Stimulated activated CD8-positive, alpha-beta memory T cell treated with anti-CD3 and anti-CD28 coated beads, Interleukin-12 subunit alpha, Interleukin-12 subunit beta, amount 100 ng/mL, for 24 hours (primary cell): Measurements from ENCODE around the gene TGM6.

Experiments used
- DNase-seq: peaks from one replicate; pipeline ENCODE4 v3.0.0-alpha.2; 2020; ENCODE audit errors: extremely low read depth

Gene TGM6

DNA sequence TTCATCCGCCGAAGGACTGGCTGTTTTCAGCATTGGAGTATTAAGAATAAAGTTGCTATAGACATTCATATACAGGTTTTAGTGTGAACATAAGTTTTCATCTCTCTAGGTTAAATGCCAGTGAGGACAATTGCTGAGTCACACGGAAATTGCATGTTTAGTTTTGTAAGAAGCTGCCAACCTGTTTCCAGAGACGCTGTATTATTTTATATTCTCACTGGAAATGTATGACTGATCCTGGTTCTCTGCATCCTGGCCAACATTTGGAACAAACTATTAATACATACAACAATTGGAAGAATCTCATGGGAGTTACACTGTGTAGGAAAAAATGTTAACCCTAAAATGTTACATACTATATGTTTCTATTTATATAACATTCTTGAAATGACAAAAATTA, 16.7 kb upstream of the TGM6 start:
- DNase-seq, result no peak

DNA sequence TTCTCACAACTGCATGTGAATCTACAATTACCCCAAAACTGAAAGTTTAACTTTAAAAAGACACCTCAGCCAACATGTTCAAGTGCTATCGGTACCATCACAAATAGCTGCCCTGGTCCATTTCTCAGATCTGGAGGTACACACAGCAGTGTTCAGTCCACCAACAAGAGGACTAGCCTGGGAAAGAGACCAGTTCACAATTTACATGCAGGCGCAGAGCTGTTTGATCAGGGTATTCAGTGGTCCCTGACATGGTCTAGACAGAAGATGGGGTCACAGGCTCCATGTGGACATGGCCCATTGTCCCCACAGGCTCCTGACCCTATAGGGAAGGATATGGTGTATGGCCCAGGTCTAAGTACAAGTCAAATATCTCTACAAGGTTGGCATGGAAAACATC, 15.6 kb upstream of the TGM6 start:
- DNase-seq, result no peak

DNA sequence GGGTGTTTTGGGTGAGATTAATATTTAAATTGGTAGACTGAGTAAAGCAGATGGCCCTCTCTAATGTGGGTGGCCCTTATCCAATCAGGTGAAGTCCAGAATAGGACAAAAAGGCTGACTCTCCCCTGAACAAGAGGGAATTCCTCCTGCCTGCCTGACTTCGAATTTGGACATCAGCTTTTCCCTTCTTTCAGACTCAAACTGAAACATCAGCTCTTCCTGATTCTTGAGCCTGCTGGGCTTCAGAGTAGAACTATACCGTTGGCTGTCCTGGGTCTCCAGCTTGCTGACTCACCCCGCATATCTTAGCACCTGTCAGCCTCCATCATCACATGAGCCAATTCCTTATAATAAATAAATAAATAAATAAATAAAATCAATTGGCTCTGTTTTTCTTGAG, 15.0 kb upstream of the TGM6 start:
- DNase-seq, result no peak

DNA sequence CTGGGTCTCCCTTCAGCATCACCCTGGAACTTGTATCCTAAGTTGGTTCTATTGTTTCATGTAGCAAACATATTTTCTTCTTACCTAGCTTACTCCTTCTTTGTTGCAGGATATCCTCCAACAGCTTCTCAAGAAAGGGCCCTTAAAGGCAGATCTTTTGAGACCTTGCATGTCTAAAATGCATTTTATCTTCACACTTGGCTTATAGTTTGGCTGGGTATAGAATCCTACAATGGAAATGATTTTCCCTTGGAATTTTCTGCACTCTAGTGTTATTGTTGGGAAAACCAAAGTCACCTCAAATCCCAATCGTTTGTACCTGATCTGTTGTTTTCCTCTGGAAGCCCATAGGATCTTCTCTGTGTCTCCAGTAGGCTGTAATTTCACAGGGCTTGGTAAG, 12.1 kb upstream of the TGM6 start:
- DNase-seq, result no peak

DNA sequence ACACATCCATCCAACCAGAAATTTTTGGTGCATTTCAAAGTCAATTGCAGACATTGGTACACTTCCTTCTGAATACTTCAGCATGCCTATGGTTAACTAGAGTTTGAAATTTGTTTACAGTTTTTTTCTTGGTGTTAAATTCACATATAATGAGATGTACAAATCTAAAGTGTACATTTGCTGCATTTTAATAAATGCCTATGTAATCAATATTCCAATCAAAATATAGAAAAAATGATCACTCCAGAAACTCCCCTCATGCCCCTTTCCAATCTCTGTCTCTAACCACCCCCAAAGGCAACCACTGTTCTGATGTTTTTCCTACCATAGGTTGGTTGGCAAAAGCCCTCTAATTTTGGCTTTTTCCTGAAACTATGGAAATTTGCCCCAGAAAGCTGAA, 7.6 kb upstream of the TGM6 start:
- DNase-seq, result no peak

DNA sequence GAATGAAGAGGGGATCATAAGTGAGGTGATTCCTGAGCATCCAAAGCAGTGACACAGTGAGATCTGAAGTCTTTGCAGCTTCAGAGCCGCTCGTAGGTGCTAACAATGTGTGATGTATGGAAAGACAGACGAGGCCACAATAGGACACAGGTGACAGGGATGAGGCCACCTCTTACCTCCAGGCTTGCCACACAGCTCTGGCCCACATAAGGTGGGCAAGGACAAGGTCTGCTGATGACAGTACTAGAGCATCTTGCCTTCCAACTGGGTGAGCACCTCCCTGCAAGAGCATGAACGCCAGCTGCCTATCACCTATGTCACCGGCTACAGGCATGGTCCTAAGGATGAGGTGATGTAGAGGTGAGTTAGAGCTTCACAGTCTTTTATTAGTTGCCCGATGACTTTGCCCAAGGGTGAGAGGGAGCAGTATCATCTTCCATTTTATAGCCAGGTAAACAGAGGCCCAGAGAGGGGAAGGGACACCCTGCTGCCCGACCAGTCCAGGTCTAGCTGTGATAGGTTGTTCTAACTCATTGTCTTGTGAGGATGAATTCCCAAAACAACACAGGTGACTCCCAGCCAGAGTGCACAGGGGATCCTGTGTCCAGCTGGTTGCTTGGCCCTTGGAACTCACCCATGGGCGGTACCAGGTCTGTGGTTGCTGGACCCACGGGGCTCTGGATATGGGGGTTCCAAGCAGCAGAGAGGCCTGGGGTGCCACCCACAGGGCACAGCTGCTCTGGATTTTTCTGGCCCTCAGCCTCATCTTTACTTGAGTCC, 6.2 kb upstream of the TGM6 start:
- no peak for DNase-seq

DNA sequence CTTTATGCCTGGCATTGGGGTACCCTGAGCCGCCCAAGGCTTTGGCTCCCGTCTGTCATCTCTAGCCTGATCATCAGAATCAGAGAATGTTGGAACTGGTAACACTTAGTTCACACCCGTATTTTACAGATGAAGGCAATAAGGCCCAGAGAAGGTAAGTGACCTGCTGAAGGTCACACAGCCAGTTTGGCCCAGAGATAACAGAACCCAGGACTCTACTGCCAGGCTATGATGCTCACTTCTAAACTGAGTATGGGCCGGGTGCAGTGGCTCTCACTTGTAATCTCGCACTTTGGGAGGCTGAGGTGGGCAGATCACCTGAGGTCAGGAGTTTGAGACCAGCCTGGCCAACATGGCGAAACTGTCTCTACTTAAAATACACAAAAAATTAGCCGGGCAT, 1.8 kb upstream of the TGM6 start:
- DNase-seq, result no peak

DNA sequence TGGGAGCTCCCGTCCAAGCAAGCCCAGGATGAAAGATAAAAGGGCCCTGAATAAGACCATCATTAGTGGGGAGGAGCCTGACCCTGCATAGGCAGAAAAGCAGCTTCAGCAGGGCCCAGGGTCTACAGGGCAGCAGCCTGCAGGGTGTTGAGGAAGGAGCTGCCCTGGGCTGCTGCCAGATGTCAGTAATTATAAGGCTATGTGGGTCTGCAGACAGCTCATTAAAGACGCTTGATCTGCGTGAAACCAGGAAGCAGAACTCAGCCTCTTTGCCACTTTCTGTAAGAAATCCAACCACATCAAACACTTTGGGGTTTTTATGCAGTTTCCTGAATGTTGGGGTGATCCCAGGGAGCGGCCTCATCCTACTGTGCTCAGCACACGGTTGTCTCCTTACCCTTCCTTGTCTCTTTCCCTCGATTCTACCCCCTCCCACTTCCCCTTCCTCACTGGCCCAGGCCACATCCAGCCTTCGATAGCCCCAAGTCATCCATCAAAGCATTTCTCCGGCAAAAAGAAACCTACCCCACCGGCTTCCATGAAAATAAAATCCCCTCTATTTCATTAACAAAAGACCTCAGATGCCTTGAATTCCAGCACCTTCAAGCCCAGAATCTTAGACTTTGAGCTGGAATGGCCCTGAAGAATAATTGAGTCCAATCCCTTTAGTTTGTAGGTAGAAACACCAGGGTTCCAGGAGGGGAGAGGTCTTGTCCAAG, 1.0 kb upstream of the TGM6 start:
- no peak for DNase-seq

DNA sequence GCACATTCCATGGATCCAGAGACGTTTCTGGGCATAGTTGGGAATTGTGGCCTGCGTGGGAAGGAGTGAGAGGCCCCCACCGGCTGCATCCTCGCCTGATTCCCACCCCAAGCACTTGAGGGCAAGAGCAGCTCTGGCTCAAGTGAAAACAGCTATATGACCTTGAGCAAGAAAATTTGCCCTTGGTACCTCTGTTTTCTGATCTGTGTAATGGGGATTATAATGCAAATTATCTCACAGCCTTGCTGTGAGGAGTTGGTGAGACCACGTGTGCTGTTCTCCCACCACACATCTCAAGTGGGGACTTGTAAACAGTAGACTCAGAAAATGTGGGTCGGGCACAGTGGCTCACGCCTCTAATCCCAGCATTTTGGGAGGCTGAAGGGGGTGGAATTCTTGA, 602 bp downstream of the TGM6 start:
- no peak for DNase-seq

DNA sequence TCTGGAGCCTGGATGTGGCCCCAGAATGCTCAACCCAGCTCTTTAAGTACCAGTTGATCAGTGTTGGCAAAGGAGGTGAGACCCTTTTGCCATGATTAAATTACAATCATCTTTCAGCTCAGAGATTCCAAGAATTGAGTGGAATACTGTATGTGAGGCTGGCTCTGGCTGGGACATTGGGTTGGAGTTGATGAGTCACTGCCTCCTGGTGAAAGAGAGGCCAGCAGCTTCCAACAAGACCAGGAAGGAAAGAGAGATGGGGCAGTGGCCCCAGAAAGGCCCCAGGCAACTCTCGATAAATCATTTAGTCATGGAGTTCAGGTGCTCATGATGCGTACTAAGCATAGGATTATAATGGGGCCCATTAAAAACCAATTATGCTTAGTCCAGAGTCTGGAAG, 2.1 kb downstream of the TGM6 start:
- DNase-seq, result no peak

DNA sequence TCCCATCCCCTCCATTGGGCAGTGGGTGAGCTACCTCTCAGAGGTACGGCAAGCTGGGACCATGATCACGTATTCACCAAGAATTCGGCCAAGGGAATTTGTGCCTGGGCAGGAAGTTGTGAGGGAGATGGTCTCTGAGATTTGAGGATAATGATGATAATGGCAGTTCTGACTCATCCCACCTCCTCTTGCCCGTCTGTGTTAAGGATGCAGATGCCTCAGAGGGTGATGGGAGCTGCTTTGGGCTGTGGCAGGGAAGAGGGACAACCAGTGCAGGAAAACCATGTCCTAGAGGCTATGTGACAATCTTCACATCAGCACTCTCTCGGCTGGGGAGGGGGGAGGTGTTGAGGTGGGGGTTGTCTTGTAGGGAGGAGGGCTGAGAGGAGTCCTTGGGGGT, 4.3 kb downstream of the TGM6 start:
- no peak for DNase-seq

DNA sequence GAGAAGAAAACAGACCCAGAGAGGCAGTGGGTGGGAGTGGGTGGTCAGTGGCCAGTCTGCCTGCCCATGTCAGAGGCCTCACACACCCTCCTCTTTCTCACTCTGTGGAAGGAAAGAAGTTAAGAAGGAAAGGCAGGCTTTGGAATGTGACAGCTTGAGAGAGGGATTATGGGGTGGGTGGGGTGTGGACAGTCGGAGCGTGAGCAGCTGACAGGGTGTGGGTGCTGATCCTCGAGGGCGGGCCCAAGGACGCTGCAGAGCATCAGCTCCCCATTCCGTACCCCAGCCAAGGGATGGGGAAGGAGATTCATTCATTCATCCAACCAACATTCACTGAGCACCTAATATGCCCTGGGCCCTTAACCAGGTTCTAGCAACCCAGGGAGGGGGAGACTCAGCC, 4.8 kb downstream of the TGM6 start:
- no peak for DNase-seq

DNA sequence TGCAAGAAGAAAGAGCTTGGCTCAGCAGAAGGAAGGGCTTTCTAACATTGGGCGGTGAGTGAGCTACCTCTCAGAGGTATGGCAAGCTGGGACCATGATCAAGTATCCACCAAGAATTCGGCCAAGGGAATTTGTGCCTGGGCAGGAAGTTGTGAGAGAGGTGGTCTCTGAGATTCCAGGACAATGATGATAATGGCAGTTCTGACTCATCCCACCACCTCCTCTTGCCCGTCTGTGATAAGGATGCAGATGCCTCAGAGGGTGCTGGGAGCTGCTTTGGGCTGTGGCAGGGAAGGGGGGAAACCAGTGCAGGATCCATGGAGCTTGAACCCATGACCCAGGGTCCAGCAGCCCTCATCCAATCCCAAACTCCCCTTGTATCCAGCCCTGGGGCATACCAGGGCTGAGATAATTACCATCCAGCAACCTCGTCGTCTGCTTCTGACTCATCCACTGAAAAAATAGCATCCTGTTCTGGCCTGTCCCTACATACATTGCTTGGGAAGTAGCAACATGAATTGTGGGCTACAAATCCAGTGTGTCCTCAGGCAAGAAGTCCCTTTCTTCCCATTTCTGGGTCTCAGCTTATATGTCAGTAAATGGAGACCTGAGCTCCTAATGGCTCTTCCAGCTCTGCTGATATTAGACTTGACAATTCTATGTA, 5.9 kb downstream of the TGM6 start:
- no peak for DNase-seq

DNA sequence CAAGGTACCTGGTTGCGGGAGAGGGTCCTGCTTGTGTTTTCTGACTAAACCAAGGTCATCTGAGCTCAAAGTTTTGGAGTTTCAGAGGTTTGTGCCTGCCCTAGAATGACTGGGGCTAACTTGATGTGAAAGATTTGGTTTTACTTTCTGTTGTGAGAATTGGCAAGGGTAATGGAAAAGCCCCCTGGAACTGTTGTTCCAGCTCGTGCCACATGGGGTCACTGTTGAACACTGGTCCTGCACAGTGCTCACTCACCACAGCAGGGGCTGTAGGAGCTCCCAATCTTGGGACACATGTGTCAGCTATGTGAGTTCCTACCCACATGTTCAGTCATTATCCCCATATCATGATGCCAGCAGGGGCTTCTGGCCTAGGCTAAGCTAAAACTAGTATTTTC, 6.5 kb downstream of the TGM6 start:
- DNase-seq, result peak; percentile 5

DNA sequence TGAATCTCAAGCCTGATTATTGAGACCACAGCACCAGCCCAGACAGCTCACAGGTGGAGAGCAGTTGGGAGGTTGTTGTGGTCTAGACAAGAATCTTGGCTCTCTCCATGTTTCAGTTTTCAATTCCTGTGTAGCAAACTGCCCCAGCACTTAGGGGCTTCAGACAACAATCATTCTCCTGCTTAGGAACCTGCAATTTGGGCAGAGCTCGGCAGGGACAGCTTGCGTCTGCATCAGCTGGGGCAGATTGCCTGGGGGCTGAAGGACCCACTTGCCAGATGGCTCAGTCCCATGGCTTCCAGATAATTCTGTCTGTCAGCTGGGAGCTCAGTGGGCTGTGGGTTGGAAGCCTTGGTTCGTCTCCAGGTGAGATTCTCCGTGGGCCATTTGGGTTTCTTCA, 6.9 kb downstream of the TGM6 start:
- no peak for DNase-seq

DNA sequence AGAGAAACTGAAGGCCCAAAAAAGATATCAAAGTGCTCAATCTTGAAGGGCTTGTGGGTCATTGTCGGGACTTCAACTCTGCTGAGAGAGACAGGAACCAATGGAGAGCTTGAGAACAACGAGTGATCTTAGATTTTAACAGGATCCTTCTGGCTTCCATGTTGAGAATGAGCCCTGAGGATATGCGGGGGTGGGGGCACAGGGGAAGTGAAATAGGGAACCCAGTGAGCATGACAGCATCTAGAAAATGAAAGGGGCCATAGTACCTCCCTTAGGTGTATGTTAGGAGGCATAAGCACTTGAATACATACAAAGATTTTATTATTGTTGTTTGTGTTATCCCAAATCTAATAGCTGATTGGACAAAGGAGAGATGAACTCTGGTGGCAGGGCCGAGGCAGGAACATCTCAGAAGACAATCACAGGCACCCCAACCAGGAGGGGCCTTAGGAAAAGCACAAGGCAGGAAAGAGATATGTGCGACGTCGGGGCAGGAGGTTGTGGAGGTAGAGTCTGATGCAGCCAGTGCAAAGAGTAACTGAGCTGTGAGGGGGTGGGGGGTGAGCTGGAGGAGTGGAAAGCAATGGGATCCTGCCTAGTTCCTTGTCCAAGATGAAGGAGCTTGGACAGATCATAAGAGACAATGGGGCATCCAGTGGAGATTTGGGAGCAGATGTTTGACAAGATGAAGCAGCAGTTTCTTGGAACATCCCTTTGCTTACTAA, 10.4 kb downstream of the TGM6 start:
- no peak for DNase-seq

DNA sequence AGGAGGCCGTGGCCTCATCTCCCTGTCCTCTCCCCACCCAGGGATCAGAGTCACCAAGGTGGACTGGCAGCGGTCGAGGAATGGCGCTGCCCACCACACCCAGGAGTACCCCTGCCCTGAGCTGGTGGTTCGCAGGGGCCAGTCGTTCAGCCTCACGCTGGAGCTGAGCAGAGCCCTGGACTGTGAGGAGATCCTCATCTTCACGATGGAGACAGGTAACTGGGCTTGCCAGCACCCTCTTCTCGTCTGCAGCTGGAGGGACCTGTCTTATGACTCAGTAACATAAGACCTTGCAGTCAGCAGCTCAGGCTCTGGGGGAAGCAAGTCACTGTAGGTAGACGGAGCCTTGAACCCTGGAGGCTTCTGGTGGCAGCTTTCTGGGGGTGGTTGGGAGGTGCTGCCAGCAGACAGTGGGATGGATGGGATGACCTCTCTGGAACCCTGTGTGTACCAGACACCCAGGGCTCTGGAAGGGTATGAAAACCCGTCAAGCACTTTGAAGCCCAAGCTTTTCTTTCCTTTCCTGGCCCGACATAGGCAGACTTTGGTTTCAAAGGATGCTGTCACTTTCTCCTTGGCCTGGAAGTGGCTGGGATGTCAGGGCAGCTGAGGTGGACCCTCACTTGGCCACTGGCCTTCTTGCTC, 13.8 kb downstream of the TGM6 start:
- DNase-seq, result no peak

DNA sequence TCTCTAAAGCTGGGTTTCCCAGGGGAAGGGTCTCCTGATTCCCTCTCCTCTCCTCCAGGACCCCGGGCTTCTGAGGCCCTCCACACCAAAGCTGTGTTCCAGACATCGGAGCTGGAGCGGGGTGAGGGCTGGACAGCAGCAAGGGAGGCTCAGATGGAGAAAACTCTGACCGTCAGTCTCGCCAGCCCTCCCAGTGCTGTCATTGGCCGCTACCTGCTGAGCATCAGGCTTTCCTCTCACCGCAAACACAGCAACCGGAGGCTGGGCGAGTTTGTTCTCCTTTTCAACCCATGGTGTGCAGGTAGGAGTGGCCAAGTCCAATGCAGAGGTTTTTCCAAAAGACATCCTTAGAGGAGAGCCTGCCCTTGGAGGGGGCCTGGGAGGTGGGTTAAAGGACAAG, 14.4 kb downstream of the TGM6 start:
- DNase-seq, result no peak

DNA sequence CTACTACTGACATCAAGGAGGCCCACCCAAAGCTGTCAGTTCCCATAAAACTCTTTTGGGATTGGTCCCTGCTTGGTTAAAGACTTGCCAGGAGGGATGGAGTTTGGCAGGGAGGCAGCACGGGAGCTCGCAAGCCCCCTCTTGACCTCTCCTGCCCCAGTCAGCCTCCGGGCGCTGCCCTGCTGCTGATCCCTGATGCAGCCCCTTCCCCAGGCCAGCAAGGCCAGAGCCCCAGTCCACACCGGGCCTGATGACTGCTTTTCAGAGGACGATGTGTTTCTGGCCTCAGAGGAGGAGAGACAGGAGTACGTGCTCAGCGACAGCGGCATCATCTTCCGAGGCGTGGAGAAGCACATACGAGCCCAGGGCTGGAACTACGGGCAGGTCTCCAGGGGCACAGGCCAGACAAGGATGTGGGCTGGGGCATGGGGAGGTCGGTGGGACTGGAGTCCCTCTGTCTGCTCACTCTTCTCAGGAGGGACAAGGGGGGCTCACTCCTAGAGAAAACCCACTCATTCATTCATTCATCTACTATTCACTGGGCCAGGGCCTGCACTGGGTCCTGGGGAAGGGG, 15.6 kb downstream of the TGM6 start:
- no peak for DNase-seq

DNA sequence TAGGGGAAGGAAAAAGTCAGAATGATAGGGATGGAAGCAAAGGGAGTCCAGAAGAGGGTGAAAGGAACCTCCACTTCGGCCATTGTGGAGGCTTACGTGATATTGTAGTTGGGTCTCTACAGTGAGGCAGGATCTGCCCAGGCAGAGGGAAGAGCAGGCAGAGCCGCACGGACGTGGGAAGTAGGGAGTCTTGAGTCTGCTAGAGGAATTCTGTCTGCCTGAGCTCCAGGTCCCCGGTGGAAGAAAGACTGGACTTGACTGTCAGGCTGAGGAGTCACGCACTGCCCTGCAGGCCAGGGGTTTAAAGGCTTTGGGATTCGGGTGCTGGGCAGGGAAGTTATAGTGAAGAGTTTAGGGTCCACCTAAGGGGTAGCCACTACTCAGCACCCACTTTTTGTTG, 16.4 kb downstream of the TGM6 start:
- no peak for DNase-seq

DNA sequence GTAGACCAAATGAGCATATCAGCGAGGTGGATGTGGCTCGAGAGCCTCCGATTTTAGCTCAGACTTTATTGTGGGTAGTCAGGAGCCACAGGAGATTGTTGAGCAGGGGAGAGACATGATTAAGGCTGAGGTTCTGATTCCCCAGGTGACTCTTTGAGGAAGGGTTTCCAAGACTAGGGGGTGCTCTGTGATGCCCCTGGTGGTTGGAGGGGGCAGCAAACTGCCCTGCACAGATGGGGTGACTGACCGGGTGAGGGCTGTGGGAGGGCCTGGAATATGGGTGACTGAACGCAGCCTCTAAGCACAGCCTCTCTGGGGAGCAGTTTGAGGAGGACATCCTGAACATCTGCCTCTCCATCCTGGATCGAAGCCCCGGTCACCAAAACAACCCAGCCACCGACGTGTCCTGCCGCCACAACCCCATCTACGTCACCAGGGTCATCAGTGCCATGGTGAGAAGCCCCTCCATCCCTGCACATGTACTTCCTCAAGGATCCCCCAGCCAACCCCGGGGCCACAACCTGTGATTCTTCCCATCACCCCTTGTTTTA, 17.0 kb downstream of the TGM6 start:
- no peak for DNase-seq
